Spleen (tissue), 11 donors: ENCODE data around the gene CA5B. TPM values are rescaled to one million over a fixed set of nuclear protein-coding genes. Genes with fewer than 3 reads are reported as not detected.

Experiments used
- DNase-seq: peaks from one replicate; pipeline ENCODE4 v3.0.0-alpha.2; 2020
- H3K27ac ChIP-seq, 8 donors: fragments of 200-600 bp; sonication (generic) in 7 of 8; 1 replicate in 4 of 8; 2 replicates in 4 of 8; pipeline versions ENCODE4 v1.5.0 to v1.8.0; 2016 to 2021; ENCODE audit warnings: inconsistent platforms in 4 of 8, mild to moderate bottlenecking in 4 of 8, moderate library complexity in 1 of 8
- H3K27me3 ChIP-seq, 7 donors: fragments of 200-600 bp; sonication (generic) in 6 of 7; replicated peaks in 1 of 7; 1 replicate in 4 of 7; 2 replicates in 3 of 7; pipeline versions ENCODE4 v1.5.0 to v1.8.0; 2016 to 2021; ENCODE audit warnings: inconsistent platforms in 3 of 7, mild to moderate bottlenecking in 1 of 7
- H3K36me3 ChIP-seq, 6 donors: fragments of 200-600 bp; sonication (generic) in 5 of 6; 1 replicate in 4 of 6; 2 replicates in 2 of 6; pipeline versions ENCODE4 v1.5.0 to v1.8.0; 2016 to 2021; ENCODE audit warnings: inconsistent platforms in 2 of 6
- H3K4me1 ChIP-seq, 6 donors: fragments of 200-600 bp; sonication (generic) in 5 of 6; 1 replicate in 3 of 6; 2 replicates in 3 of 6; pipeline versions ENCODE4 v1.5.0 to v1.8.0; 2016 to 2021; ENCODE audit warnings: inconsistent platforms in 3 of 6
- H3K4me3 ChIP-seq, 8 donors: fragments of 200-600 bp; sonication (generic) in 7 of 8; 1 replicate in 4 of 8; 2 replicates in 4 of 8; pipeline versions ENCODE4 v1.5.0 to v1.8.0; 2016 to 2021; ENCODE audit warnings: inconsistent platforms in 4 of 8, mild to moderate bottlenecking in 4 of 8, moderate library complexity in 2 of 8
- H3K9me3 ChIP-seq, 8 donors: fragments of 200-600 bp; sonication (generic) in 7 of 8; 1 replicate in 4 of 8; 2 replicates in 4 of 8; pipeline versions ENCODE4 v1.5.0 to v1.8.0; 2016 to 2021; ENCODE audit warnings: inconsistent platforms in 4 of 8
- POLR2A ChIP-seq, 3 donors: fragments of 450-650 bp; IDR thresholded peaks; one replicate each; pipeline ENCODE4 v1.5.1; 2017; ENCODE audit warnings: antibody characterized with exemption in 3 of 3, mild to moderate bottlenecking in 1 of 3
- POLR2AphosphoS5 ChIP-seq, 3 donors: sonication (generic); formaldehyde crosslinking; IDR thresholded peaks; one replicate each; pipeline ENCODE4 v1.5.1; 2017; ENCODE audit warnings: antibody characterized with exemption in 3 of 3
- WGBS, 5 donors: extraction: QIAGEN DNeasy Blood & Tissue Kit in 3 of 5; methylation state at CpG; one replicate each; pipeline versions ENCODE4 v1.1.5 to v1.1.7; 2013 to 2018; 5-methylcytosine and 5-hydroxymethylcytosine counted together
- intact Hi-C: fragments of 100-400 bp; cut with DNase I; formaldehyde crosslinking; loops from one replicate; pipeline ENCODE4 v1.15.0; 2023; ENCODE audit warnings: low total_unique reads
- polyA plus RNA-seq, 3 donors: library from polyadenylated mRNA; stranded (reverse); fragments of 200-250 nt; gene quantifications; one replicate each; pipeline ENCODE4 v1.2.1, GENCODE V29; 2013
- total RNA-seq, 7 donors: library from RNA; depleted of rRNA in 3 of 7; stranded (reverse); fragments of >200 nt in 3 of 7; fragmentation: NEBNext Ultra II Directional in 4 of 7; extraction: Animal tissue kit (Norgen Biotek cat#: 25700) in 4 of 7; gene quantifications; one replicate each; pipeline versions ENCODE4 v1.1.0 to v1.2.1, GENCODE V29; 2016 to 2021
- TF ChIP-seq, protein P1 (sequence below), 11 experiments: fragments of 200-600 bp in 7 of 11; fragments of 450-650 bp in 4 of 11; sonication (generic) in 4 of 11; IDR thresholded peaks in 8 of 11; conservative IDR thresholded peaks in 3 of 11; 1 replicate in 7 of 11; 2 replicates in 4 of 11; pipeline versions ENCODE4 v1.4.0 to v1.8.0; 2016 to 2021; ENCODE audit warnings: antibody characterized with exemption in 11 of 11, inconsistent platforms in 4 of 11, mild to moderate bottlenecking in 1 of 11
- donor health status: healthy with polysubstance abuse.
- donor health status: DM: no; HTN: no; CAD: no; lungs with moderate emphysema.
- donor health status: DM: no; HTN: no; CAD: no.
- donor health status: Bipolar disorder and iron deficiency.
- donor health status: healthy.
- donor health status: DM: no; HTN: no; CAD: no.
- donor health status: DM: yes; HTN: yes; CAD: no.

The CA5B gene
- total and polyA plus RNA-seq, 10 donors: 1.4 to 24.1 (median 15.5) TPM

DNA sequence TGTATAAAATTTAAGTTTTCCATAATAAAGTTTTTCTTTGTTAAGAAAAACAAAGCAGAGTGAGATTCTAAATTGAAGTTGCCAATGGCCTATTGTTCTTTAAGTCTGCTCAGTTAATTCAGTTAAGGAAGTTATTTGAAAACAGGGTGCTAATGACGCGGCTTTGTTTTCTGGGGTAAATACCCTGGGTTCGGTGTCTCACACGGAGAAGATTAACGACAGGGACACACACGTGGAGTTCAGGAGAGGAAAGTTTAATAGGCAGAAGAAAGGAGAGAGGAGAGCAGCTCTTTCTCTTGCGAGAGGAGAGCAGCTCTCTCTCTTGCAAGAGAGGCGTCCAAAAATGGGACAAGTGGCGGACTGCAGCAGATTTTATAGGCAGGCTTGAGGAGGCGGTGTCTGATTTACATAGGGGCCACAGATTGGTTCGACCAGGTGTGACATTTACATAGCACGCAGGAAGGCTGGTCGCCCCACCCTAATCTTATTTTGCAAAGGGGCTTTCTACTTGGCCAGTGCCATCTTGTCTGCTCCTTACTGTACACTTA, 9.6 kb downstream of the CA5B start:
- H3K4me1 ChIP-seq: peaks cover 11 to 37% (median 25%) of the 10 kb centered on the region in 6 donors
- H3K4me3 ChIP-seq: no peak overlapping the region
- no peak overlapping the region for H3K27ac ChIP-seq
- intact Hi-C loops: no loop called here
- WGBS, 5 donors: 89 to 95% (median 92%) methylated on average over 11 to 13 of the region's 13 CpGs
- no peaks in the 10 kb centered on the region for H3K9me3 ChIP-seq
- no peak for DNase-seq
- H3K36me3 ChIP-seq: peaks cover 0 to 10% (median 0%) of the 10 kb centered on the region in 6 donors
- TF ChIP-seq, protein P1, sequence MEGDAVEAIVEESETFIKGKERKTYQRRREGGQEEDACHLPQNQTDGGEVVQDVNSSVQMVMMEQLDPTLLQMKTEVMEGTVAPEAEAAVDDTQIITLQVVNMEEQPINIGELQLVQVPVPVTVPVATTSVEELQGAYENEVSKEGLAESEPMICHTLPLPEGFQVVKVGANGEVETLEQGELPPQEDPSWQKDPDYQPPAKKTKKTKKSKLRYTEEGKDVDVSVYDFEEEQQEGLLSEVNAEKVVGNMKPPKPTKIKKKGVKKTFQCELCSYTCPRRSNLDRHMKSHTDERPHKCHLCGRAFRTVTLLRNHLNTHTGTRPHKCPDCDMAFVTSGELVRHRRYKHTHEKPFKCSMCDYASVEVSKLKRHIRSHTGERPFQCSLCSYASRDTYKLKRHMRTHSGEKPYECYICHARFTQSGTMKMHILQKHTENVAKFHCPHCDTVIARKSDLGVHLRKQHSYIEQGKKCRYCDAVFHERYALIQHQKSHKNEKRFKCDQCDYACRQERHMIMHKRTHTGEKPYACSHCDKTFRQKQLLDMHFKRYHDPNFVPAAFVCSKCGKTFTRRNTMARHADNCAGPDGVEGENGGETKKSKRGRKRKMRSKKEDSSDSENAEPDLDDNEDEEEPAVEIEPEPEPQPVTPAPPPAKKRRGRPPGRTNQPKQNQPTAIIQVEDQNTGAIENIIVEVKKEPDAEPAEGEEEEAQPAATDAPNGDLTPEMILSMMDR (IDR thresholded peaks at IDR 0.05 in 8 of 11, conservative IDR thresholded peaks at IDR 0.05 in 3 of 11): no peak
- TF ChIP-seq POLR2AphosphoS5 (IDR thresholded peaks at IDR 0.05) (no peak), POLR2A (IDR thresholded peaks at IDR 0.05) (no peak)
- H3K27me3 ChIP-seq: no peaks in the 10 kb centered on the region

DNA sequence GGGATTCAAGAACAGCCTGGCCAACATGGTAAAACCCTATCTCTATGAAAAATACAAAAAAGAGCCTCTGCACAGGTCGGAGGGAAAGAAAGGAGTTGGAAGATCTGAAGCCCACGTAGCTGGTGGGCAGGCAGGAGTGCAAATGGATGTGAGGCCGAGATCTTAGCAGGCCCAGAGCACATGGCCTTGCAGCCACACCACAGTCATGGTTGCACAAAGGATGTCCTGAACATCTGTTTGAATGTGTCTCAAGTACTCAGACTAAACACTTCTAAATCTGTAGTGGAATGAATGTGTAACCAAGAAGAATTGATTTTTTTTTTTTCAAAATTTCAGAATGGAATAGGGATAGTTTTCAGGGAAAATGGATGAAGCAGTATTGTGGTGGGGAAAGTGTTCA, 10.8 kb downstream of the CA5B start:
- Histone ChIP-seq H3K36me3 (peaks cover 0 to 7% (median 0%) of the 10 kb centered on the region in 6 donors), H3K9me3 (no peaks in the 10 kb centered on the region), H3K4me1 (peaks cover 11 to 37% (median 25%) of the 10 kb centered on the region in 6 donors), H3K27ac (peak overlapping the region in 5 of 8 donors; percentile 78 to 88 (median 83)), H3K27me3 (no peaks in the 10 kb centered on the region), H3K4me3 (no peak overlapping the region)
- DNase-seq: no peak
- intact Hi-C loops: no loop called here
- TF ChIP-seq, protein P1 (IDR thresholded peaks at IDR 0.05 in 8 of 11, conservative IDR thresholded peaks at IDR 0.05 in 3 of 11): no peak
- TF ChIP-seq POLR2AphosphoS5 (IDR thresholded peaks at IDR 0.05) (no peak), POLR2A (IDR thresholded peaks at IDR 0.05) (no peak)
- 75 to 89% (median 81%) methylated on average over 3 of the region's 3 CpGs for WGBS, 5 donors

DNA sequence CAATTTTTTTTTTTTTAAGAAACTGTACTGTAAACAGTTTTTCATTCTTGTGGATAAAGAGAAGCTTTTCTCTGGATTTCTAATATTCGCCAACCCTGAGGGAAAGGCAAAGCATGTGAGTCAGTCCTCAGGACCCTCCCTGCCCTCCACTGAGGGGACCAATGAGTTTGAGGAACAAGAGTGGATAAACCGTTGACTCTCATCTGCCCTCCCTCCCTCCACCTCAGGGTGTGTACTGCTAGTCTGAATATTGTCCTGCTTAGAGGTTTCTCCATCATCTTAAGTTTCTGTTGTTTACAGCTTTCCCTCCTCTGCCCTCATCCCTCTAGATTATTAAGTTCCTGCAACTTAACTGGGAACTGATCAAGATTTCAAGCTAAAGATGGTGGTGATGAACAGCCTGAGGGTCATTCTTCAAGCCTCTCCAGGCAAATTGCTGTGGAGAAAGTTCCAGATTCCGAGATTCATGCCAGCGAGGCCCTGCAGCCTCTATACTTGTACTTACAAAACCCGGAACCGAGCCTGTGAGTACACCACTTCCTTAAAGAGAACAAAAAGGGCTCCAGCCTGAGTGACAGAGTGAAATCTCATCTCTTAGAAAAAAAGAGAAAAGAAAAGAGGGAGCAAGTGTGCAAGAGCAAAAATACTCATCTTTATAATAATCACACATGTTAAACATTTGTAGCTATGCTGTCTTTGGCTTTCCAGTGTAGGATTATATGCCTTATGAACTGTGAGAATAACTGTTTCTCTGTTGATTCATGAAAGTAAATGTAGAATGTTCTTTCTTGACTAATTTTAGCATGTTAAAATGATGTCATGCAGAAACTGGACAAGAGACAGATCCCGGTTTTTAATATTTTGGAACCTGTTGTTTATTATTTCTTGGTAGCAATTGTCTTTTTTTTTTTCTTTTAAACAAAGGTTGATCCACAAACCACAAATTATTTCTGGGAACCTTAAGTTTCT, 11.9 kb downstream of the CA5B start:
- 19 to 42% (median 21%) methylated on average over 7 of the region's 7 CpGs for WGBS, 5 donors
- TF ChIP-seq POLR2A (IDR thresholded peaks at IDR 0.05) (no peak), POLR2AphosphoS5 (IDR thresholded peaks at IDR 0.05) (peak in 1 of 3 donors; percentile 25)
- Histone ChIP-seq H3K27me3 (no peaks in the 10 kb centered on the region), H3K9me3 (no peaks in the 10 kb centered on the region), H3K27ac (peak overlapping the region; percentile 55 to 88 (median 82)), H3K4me1 (peaks cover 11 to 37% (median 25%) of the 10 kb centered on the region in 6 donors), H3K36me3 (peaks cover 0 to 7% (median 0%) of the 10 kb centered on the region in 6 donors), H3K4me3 (peak overlapping the region in 1 of 8 donors; percentile 36)
- intact Hi-C loops: loop anchor here (10.0 kb wide), 1 partner anchor 65 kb away; no protein-coding TSS in a partner anchor
- no peak for DNase-seq

DNA sequence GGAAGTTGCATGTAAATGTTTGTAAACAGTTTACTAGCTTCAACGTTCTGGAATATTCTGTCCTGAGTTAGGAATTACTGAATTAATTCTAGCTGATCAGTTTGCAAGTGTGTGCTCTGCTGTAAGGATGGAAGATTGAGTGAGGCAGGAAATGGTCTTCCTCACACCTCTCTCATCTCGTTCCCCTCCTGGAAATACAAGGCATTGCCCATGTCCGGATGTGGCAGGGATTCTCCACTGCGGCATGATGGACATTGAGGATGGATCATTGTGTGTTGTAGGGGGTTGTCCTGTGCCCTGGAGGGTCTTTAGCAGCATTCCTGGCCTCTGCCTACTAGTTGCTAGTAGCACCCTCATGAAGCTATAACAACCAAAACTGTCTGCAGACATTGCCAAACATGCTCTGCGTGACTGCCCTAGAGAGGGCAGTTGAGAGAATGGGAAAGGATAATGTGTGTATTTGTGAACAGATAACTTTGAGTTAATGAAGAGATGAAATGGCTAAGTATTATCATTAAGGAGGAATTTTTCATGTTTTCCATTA, 12.6 kb downstream of the CA5B start:
- TF ChIP-seq, protein P1 (IDR thresholded peaks at IDR 0.05 in 8 of 11, conservative IDR thresholded peaks at IDR 0.05 in 3 of 11): no peak
- no peak for TF ChIP-seq POLR2A (IDR thresholded peaks at IDR 0.05)
- TF ChIP-seq POLR2AphosphoS5 (IDR thresholded peaks at IDR 0.05): peak in 1 of 3 donors; percentile 24
- Histone ChIP-seq H3K4me3 (peak overlapping the region in 1 of 8 donors; percentile 36), H3K4me1 (peaks cover 11 to 37% (median 25%) of the 10 kb centered on the region in 6 donors), H3K36me3 (peaks cover 0 to 7% (median 0%) of the 10 kb centered on the region in 6 donors), H3K9me3 (no peaks in the 10 kb centered on the region), H3K27me3 (no peaks in the 10 kb centered on the region), H3K27ac (peak overlapping the region; percentile 55 to 88 (median 82))
- WGBS, 5 donors: 25 to 55% (median 39%) methylated on average over 5 of the region's 5 CpGs
- no peak for DNase-seq
- intact Hi-C loops: loop anchor here (10.0 kb wide), 1 partner anchor 66 kb away; no protein-coding TSS in a partner anchor
